K562 (cell line): ENCODE data around the gene CCL11. TPM values are rescaled to one million over a fixed set of nuclear protein-coding genes. Genes with fewer than 3 reads are reported as not detected.
A peak's percentile ranks its signal among the peaks of the same experiment; 100 is the strongest.

Experiments
- ATAC-seq: fragments of 200-7000 bp; cut with Tn5 transposase; 3 replicates; pipeline ENCODE4 v1.9.1; 2020; ENCODE audit warnings: moderate library complexity
- BruUV-seq: library from RNA; stranded (reverse); fragments of 400-500 nt; replicated peaks from 2 replicates; lab custom pipeline; 2021; lab: Mats Ljungman, UMichigan
- CTCF ChIA-PET: fragments of 300-600 bp; formaldehyde crosslinking; extraction: SDS; loops from one replicate; lab custom pipeline; 2021; ENCODE audit warnings: low intra/inter-chr PET ratio; lab: Yijun Ruan, JAX
- POLR2A ChIA-PET: fragments of 300-600, 350-650 bp; sonication (Branson Sonifier 250); formaldehyde crosslinking; extraction: SDS; loops from one replicate; lab custom pipeline; 2021; ENCODE audit warnings: antibody characterized with exemption, inconsistent platforms; lab: Yijun Ruan, JAX
- DNase-seq, 4 experiments: peaks; one replicate each; pipeline versions ENCODE4 v3.0.0 to v3.0.0-alpha.2; 2011 to 2018; ENCODE audit warnings: low spot score in 3 of 4, mixed read lengths in 3 of 4; ENCODE audit errors: extremely low read depth in 1 of 4
- FAIRE-seq: peaks from 2 replicates; lab custom pipeline; 2011; peaks lifted over from hg19 to GRCh38; lab: Jason Lieb, UNC
- H2AFZ ChIP-seq: 2 replicates; pipeline ENCODE4 v1.6.0; 2011; ENCODE audit warnings: low read depth, low read length, control low read depth, inconsistent platforms
- H3K27ac ChIP-seq: fragments of 200-600 bp; 3 replicates; pipeline ENCODE4 v1.8.0; 2011; ENCODE audit warnings: low read depth, mild to moderate bottlenecking, control low read depth, inconsistent platforms, low read length, moderate library complexity, mixed read lengths; ENCODE audit errors: extremely low read depth
- H3K27me3 ChIP-seq, 2 experiments: fragments of 300-600 bp in 1 of 2; 2 replicates in 1 of 2; 3 replicates in 1 of 2; pipeline versions ENCODE4 v1.6.0 to v1.8.0; 2011; ENCODE audit warnings: inconsistent platforms in 2 of 2, low read length in 2 of 2, mild to moderate bottlenecking in 1 of 2, mixed read lengths in 1 of 2, moderate library complexity in 1 of 2; ENCODE audit not compliant: control insufficient read depth in 2 of 2, insufficient read depth in 2 of 2
- H3K36me3 ChIP-seq: fragments of 300-600 bp; 3 replicates; pipeline ENCODE4 v1.8.0; 2011; ENCODE audit warnings: mild to moderate bottlenecking, low read length, inconsistent platforms; ENCODE audit not compliant: control insufficient read depth, insufficient read depth
- H3K4me1 ChIP-seq, 2 experiments: fragments of 200-600 bp in 1 of 2; replicated peaks in 1 of 2; 2 replicates in 1 of 2; 3 replicates in 1 of 2; pipeline versions ENCODE4 v1.5.1 to v1.8.0; 2011; ENCODE audit warnings: inconsistent platforms in 2 of 2, low read length in 2 of 2, mild to moderate bottlenecking in 1 of 2, mixed read lengths in 1 of 2, moderate library complexity in 1 of 2; ENCODE audit not compliant: control insufficient read depth in 2 of 2, insufficient read depth in 2 of 2
- H3K4me2 ChIP-seq: 2 replicates; pipeline ENCODE4 v1.6.1; 2011; ENCODE audit warnings: low read length, control low read depth, inconsistent platforms, mixed read lengths; ENCODE audit not compliant: insufficient read depth
- H3K4me3 ChIP-seq: fragments of 200-600 bp; sonication (generic), shearing (Covaris generic); 2 replicates; pipeline ENCODE4 v1.5.1; 2016; ENCODE audit warnings: control low read depth, inconsistent platforms
- H3K79me2 ChIP-seq: fragments of 200-600 bp; 3 replicates; pipeline ENCODE4 v1.8.0; 2011; ENCODE audit warnings: low read length, inconsistent platforms; ENCODE audit not compliant: control insufficient read depth, insufficient read depth
- H3K9ac ChIP-seq, 2 experiments: 2 replicates each; pipeline versions ENCODE4 v1.6.0 to v1.6.1; 2011; ENCODE audit warnings: low read depth in 2 of 2, low read length in 2 of 2, control low read depth in 1 of 2, inconsistent platforms in 1 of 2, mild to moderate bottlenecking in 1 of 2, mixed read lengths in 1 of 2; ENCODE audit not compliant: insufficient read depth in 1 of 2
- H3K9me1 ChIP-seq: one replicate; pipeline ENCODE4 v1.6.0; 2011; ENCODE audit warnings: inconsistent platforms, mild to moderate bottlenecking, low read length, moderate library complexity; ENCODE audit not compliant: control insufficient read depth, insufficient read depth
- H3K9me3 ChIP-seq: replicated peaks from 2 replicates; pipeline ENCODE4 v1.5.1; 2011; ENCODE audit warnings: low read depth, low read length, inconsistent platforms; ENCODE audit not compliant: control insufficient read depth, insufficient read depth
- H4K20me1 ChIP-seq: replicated peaks from 2 replicates; pipeline ENCODE4 v1.6.1; 2011; ENCODE audit warnings: low read length, inconsistent platforms, mixed read lengths; ENCODE audit not compliant: control insufficient read depth, insufficient read depth
- RNF219 ChIP-seq: fragments of 250-450 bp; sonication (Bioruptor Pico); IDR thresholded peaks from 2 replicates; pipeline ENCODE4 v1.5.0; 2022; ENCODE audit warnings: mild to moderate bottlenecking
- SRF ChIP-seq, 2 experiments: fragments of 250-450, 450-650 bp in 1 of 2; sonication (Bioruptor Pico) in 1 of 2; sonication (generic) in 1 of 2; formaldehyde crosslinking; IDR thresholded peaks; 2 replicates each; pipeline versions ENCODE4 v1.5.0 to v1.5.1; 2020 to 2022; ENCODE audit warnings: mild to moderate bottlenecking in 1 of 2, missing genetic modification reagents in 1 of 2
- WGBS: fragments of 100-300 bp; shearing (Covaris generic); methylation state at CpG from one replicate; pipeline ENCODE4 v1.1.6; 2016; ENCODE audit warnings: low coverage, mixed read lengths; ENCODE audit not compliant: insufficient coverage; ENCODE audit errors: missing lambda C conversion rate; 5-methylcytosine and 5-hydroxymethylcytosine counted together
- in situ Hi-C: fragments of 300-500 bp; cut with MboI; formaldehyde crosslinking; loops from 4 replicates; pipeline ENCODE4 v1.15.0; 2018; ENCODE audit warnings: inconsistent platforms, mixed read lengths
- intact Hi-C: fragments of 100-400 bp; cut with micrococcal nuclease; formaldehyde crosslinking; loops from 2 replicates; pipeline ENCODE4 v1.14.2; 2022
- polyA plus RNA-seq, 8 experiments: library from polyadenylated mRNA; depleted of rRNA in 4 of 8; stranded (reverse) in 5 of 8; unstranded in 3 of 8; fragments of >200 nt; fragmentation: Nextera tagmentation in 2 of 8; fragmentation: Illumina TruSeq in 1 of 8; extraction: Ambion mirVana in 2 of 8; extraction: Trizol in 1 of 8; gene quantifications; 2 replicates each; pipeline versions ENCODE4 v1.2.1 to v1.2.3, GENCODE V29; 2011 to 2014; ENCODE audit warnings: inconsistent platforms in 1 of 8, missing spikeins in 1 of 8
- total RNA-seq, 7 experiments: library from RNA; depleted of rRNA in 6 of 7; stranded (reverse); fragments of >200 nt in 6 of 7; fragmentation: Illumina TruSeq in 2 of 7; extraction: Trizol in 2 of 7; gene quantifications; 2 replicates each; pipeline versions ENCODE4 v1.2.1 to v1.2.3, GENCODE V29; 2011 to 2021; ENCODE audit warnings: low replicate concordance in 1 of 7

Gene CCL11
- total and polyA plus RNA-seq, 9 of the 15 experiments (the other 6 are each of a cell fraction or from before 2014, with no cell fraction given), result not detected

- ChIA-PET CTCF (no interaction called here), POLR2A (no interaction called here)
- no peak overlapping the region for H3K4me2 ChIP-seq
- H3K4me3 ChIP-seq, result no peak overlapping the region
- WGBS, result 2% methylated on average over 8 of the region's 8 CpGs
- H3K79me2 ChIP-seq, result no peaks in the 10 kb centered on the region
- H3K36me3 ChIP-seq, result no peaks in the 10 kb centered on the region
- in situ Hi-C loops, result no loop called here
- no peak for TF ChIP-seq RNF219 (CRISPR knock-in tag)
- peak in 1 of 2 experiments; percentile 75; a peak in 1 of 4 replicates for TF ChIP-seq SRF (CRISPR knock-in tag; IDR thresholded peaks at IDR 0.05)
- FAIRE-seq (no peak), DNase-seq (no peak), ATAC-seq (no peak)
- H3K27me3 ChIP-seq, result no peaks in the 10 kb centered on the region; a peak in 1 of 5 replicates
- H4K20me1 ChIP-seq, result no peaks in the 10 kb centered on the region; the same call in 1 of the 2 replicates
- H3K4me1 ChIP-seq, result no peaks in the 10 kb centered on the region; a peak in 1 of 5 replicates
- H3K27ac ChIP-seq, result no peak overlapping the region
- intact Hi-C loops, result no loop called here
- no peaks in the 10 kb centered on the region for H3K9me1 ChIP-seq
- BruUV-seq, result no TSS peak
- H2AFZ ChIP-seq, result no peak overlapping the region
- H3K9ac ChIP-seq, result no peak overlapping the region
- H3K9me3 ChIP-seq, result no peaks in the 10 kb centered on the region
Measured at GRCh38 chr17:34242587-34243363, 42.8 kb upstream of the CCL11 start.
